KMS-11 (cell line): ENCODE measurements around the gene PRKCH.

Source experiments
- H2AFZ ChIP-seq: fragments of 200-600 bp; sonication (generic); 2 replicates; pipeline ENCODE4 v1.6.1; 2016; ENCODE audit warnings: antibody characterized with exemption, mixed run types, low read depth
- H3K27ac ChIP-seq: fragments of 200-600 bp; sonication (generic); 2 replicates; pipeline ENCODE4 v1.6.1; 2016; ENCODE audit warnings: mild to moderate bottlenecking, mixed run types
- H3K27me3 ChIP-seq: fragments of 200-600 bp; sonication (generic); 2 replicates; pipeline ENCODE4 v1.6.1; 2017; ENCODE audit warnings: mild to moderate bottlenecking, low read depth, mixed run types, moderate library complexity; ENCODE audit not compliant: insufficient read depth
- H3K36me3 ChIP-seq: fragments of 200-600 bp; sonication (generic); 2 replicates; pipeline ENCODE4 v1.6.1; 2017; ENCODE audit warnings: mild to moderate bottlenecking, mixed run types; ENCODE audit not compliant: insufficient read depth
- H3K4me1 ChIP-seq: fragments of 200-600 bp; sonication (generic); 2 replicates; pipeline ENCODE4 v1.6.1; 2016; ENCODE audit warnings: mild to moderate bottlenecking, low read depth, mixed run types; ENCODE audit not compliant: poor library complexity, severe bottlenecking
- H3K4me2 ChIP-seq: fragments of 200-600 bp; sonication (generic); 2 replicates; pipeline ENCODE4 v1.7.0; 2016; ENCODE audit warnings: mild to moderate bottlenecking, mixed run types
- H3K4me3 ChIP-seq: fragments of 200-600 bp; sonication (generic); IDR thresholded peaks from 2 replicates; pipeline ENCODE4 v1.6.1; 2017; ENCODE audit warnings: low read depth, low read length, mixed read lengths; ENCODE audit not compliant: insufficient read depth
- H3K79me2 ChIP-seq: fragments of 200-600 bp; sonication (generic); 2 replicates; pipeline ENCODE4 v1.6.1; 2016; ENCODE audit warnings: low read depth, mixed run types; ENCODE audit not compliant: insufficient read depth
- H3K9ac ChIP-seq: fragments of 200-600 bp; sonication (generic); 2 replicates; pipeline ENCODE4 v1.6.1; 2016; ENCODE audit warnings: mild to moderate bottlenecking, mixed run types
- H4K20me1 ChIP-seq: fragments of 200-600 bp; sonication (generic); 2 replicates; pipeline ENCODE4 v1.6.1; 2016; ENCODE audit warnings: mild to moderate bottlenecking, mixed run types; ENCODE audit not compliant: insufficient read depth
- TF ChIP-seq, protein P1 (sequence below): fragments of 200-600 bp; sonication (generic); conservative IDR thresholded peaks from 2 replicates; pipeline ENCODE4 v1.6.1; 2017; ENCODE audit warnings: low read depth, mild to moderate bottlenecking, antibody characterized with exemption, low read length, moderate library complexity, mixed read lengths

Gene PRKCH

DNA sequence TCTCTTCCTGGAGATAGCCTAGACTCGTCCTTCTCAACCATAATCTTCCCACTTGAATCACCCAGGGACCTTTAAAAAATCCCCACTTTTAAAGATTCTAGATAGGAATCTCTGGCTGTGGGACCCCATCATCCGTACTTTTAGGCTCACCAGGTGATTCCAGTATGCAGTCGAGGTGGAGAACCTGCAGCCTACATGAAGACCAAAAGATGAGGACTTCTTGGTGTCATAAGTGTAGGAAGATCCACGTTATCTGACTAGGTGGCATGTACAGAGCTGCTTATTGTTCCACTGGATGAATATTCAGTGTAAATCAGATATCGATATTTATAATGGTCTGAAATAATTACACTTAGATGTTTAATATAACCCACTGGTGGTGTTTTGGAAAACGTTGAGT, 2.6 kb downstream of the PRKCH start:
- no peaks in the 10 kb centered on the region for H3K79me2 ChIP-seq
- no peaks in the 10 kb centered on the region for H4K20me1 ChIP-seq
- no peak overlapping the region for H2AFZ ChIP-seq
- H3K4me3 ChIP-seq: no peak overlapping the region
- H3K36me3 ChIP-seq: no peaks in the 10 kb centered on the region
- no peak overlapping the region for H3K27ac ChIP-seq
- H3K4me1 ChIP-seq: no peaks in the 10 kb centered on the region
- H3K9ac ChIP-seq: no peak overlapping the region
- H3K4me2 ChIP-seq: no peak overlapping the region
- no peaks in the 10 kb centered on the region for H3K27me3 ChIP-seq
- TF ChIP-seq, protein P1, sequence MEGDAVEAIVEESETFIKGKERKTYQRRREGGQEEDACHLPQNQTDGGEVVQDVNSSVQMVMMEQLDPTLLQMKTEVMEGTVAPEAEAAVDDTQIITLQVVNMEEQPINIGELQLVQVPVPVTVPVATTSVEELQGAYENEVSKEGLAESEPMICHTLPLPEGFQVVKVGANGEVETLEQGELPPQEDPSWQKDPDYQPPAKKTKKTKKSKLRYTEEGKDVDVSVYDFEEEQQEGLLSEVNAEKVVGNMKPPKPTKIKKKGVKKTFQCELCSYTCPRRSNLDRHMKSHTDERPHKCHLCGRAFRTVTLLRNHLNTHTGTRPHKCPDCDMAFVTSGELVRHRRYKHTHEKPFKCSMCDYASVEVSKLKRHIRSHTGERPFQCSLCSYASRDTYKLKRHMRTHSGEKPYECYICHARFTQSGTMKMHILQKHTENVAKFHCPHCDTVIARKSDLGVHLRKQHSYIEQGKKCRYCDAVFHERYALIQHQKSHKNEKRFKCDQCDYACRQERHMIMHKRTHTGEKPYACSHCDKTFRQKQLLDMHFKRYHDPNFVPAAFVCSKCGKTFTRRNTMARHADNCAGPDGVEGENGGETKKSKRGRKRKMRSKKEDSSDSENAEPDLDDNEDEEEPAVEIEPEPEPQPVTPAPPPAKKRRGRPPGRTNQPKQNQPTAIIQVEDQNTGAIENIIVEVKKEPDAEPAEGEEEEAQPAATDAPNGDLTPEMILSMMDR: no peak

DNA sequence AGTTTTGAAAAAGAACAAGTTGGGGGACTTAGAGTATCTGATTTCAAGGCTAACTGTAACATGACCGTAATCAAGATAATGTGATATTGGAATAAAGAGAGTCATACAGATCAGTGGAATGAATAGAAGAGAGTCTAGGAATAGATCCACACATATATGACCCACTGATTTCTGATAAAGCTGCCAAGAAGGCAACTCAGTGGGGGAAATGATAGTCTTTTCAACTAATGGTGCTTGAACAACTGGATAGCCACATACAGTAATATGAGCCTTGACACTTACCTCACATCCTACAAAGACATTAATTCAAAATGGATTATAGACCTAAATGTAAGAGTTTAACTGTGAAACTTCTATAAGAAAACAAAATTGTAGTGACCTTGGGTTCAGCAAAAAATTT, 3.8 kb downstream of the PRKCH start:
- Histone ChIP-seq H3K27me3 (no peaks in the 10 kb centered on the region), H3K9ac (no peak overlapping the region), H3K4me1 (no peaks in the 10 kb centered on the region)

DNA sequence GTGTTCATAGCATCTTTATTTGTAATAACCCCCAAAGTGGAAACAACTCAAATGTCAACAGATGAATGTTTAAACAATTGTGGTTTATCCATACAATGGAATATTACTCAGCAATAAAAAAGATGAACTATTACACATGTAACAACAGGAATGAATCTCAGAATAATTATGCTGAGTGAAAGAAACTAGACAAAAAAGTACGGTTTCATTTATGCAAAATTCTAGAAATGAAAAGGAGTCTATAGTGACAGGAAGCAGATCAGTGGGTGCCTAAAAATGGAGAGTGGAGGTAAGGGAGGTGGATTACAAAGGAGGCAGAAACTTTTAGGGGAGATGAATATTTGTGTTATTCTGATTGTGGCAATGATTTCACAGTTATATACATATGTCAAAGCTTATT, 4.8 kb downstream of the PRKCH start:
- H3K9ac ChIP-seq: no peak overlapping the region
- H3K27me3 ChIP-seq: no peaks in the 10 kb centered on the region
- H4K20me1 ChIP-seq: no peaks in the 10 kb centered on the region
- TF ChIP-seq, protein P1: no peak
- no peak overlapping the region for H2AFZ ChIP-seq
- no peaks in the 10 kb centered on the region for H3K4me1 ChIP-seq
- H3K4me3 ChIP-seq: no peak overlapping the region
- no peak overlapping the region for H3K4me2 ChIP-seq
- H3K27ac ChIP-seq: no peak overlapping the region
- no peaks in the 10 kb centered on the region for H3K79me2 ChIP-seq
- no peaks in the 10 kb centered on the region for H3K36me3 ChIP-seq

More for the DNA sequence above, 3.8 kb downstream of the PRKCH start:
- no peaks in the 10 kb centered on the region for H4K20me1 ChIP-seq
- H3K36me3 ChIP-seq: no peaks in the 10 kb centered on the region
- TF ChIP-seq, protein P1: no peak
- no peak overlapping the region for H2AFZ ChIP-seq
- no peak overlapping the region for H3K4me2 ChIP-seq
- no peak overlapping the region for H3K27ac ChIP-seq
- H3K79me2 ChIP-seq: no peaks in the 10 kb centered on the region
- no peak overlapping the region for H3K4me3 ChIP-seq

DNA sequence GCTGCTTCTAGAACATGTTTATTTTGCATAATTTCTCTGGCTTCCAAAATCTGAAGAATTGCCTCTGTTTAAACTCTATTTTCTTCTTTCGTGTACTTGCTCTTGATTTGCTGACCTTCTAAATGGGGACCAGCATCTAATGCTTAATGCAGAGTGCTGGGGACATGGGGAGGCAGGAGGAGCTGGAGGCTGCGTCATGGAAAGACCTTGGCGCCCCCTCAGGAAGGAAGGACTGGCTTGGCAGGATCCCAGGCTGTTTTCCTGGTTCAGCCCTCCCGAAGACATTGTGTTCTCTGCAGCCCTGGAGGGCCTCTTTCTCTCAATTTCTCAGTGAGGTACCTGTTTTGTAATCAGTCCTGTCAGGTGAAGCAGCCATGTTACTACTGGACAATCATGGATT, 5.5 kb downstream of the PRKCH start:
- Histone ChIP-seq H4K20me1 (no peaks in the 10 kb centered on the region), H3K4me1 (no peaks in the 10 kb centered on the region), H2AFZ (no peak overlapping the region), H3K79me2 (no peaks in the 10 kb centered on the region), H3K36me3 (no peaks in the 10 kb centered on the region), H3K27me3 (no peaks in the 10 kb centered on the region), H3K4me3 (no peak overlapping the region), H3K27ac (no peak overlapping the region), H3K4me2 (no peak overlapping the region), H3K9ac (no peak overlapping the region)
- TF ChIP-seq, protein P1: no peak
